ENCODE results near the gene SLC50A1. TPM values are rescaled to one million over a fixed set of nuclear protein-coding genes. Genes with fewer than 3 reads are reported as not detected.
A peak's percentile ranks its signal among the peaks of the same experiment; 100 is the strongest.

SLC50A1 gene
- polyA plus RNA-seq, 6 donors from 2014 or later = 152 to 273 (median 201) TPM

DNA sequence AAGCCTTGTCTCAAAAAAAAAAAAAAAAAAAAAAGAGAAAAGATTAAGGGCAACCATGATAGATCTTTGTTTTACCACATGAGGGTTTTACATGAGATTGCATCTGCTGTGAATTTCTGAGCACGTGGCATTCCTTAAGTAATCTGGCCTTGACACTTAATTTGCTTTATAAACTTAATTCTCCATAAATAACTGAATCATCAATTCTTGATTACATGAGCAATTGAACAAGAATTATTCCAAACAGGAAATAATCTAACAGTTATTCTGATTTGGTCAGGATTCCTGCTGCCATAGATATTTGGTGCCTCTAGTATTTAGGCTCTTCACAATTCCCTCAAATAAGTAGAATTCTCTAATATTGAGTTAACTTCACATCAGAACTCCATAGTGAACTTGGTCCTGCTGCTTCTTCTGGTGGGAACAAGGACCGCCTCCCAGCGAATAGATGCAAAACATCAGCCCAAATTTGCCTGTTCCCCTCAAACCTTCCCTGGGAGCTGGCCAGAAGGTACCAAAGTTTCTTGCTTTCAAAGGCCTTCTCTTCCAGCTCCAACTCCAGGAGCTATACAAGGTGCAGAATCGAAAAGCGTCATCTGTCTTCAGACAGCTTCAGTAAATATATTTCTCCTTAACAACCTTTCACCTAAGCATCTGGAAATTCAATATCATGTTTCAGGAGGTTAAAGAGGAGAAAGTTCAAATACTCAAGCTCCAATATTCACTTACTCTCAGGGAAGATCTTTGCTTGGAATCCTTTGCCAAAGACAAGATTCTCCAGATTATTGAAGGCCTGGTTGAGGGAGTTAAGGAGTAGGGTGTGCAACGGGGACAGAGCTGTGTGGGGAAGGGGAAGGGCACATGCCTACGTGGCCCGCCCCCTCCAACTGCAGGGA, 36.4 kb downstream of the SLC50A1 start:
- Mint-ChIP-seq H3K4me1 (peaks cover 49 to 53% (median 51%) of the 10 kb centered on the region in 3 donors), H3K4me3 (peak overlapping the region; percentile 88 to 100 (median 98)), H3K9me3 (no peaks in the 10 kb centered on the region), H3K27me3 (no peaks in the 10 kb centered on the region), H3K36me3 (peaks cover 5 to 9% of the 10 kb centered on the region in 2 donors), H3K27ac (peak overlapping the region; percentile 94 to 99 (median 98))
- ATAC-seq (ENCODE audit: low read depth in 2 of 2) (peak; percentile 23 to 26), DNase-seq (no peak)

DNA sequence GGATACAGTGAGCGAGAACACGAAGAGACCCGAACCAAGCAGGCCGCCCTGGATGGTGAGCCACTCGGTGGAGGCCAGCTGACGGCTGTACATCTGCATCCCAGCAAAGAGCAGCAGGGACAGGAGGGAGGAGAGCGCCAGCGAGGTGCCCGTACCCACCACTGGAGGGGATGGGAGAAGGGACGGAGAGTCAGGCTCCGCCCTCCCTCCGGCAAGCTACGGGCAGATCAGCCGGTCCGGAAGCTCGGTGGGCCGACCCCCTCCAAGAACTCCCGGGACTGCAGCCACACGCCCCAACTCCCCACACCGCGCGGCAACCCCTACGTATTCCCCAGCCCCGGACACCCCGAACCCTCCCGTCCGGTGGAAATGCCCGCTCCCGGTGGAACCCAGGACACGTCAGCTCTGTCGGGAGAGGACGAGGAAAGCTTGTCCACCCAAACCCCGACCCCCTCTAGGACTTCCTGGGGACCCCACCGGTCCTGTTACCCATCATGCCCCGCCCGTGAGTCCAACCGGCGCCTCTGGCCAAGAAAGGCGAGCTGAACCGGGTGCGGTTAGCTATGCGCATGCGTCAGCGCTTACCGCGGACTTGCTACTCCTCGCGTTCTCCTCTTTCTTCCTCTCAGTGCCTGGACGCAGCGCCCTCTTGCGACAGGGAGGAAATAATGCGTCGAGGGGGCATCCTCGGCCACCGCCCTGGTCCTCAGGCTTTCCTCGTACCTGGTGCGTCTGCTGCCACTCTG, 37.3 kb downstream of the SLC50A1 start, which contains the start of gene KRTCAP2:
TSS of gene KRTCAP2 (minus strand) at position 573 of the 746 bp plus-strand sequence. CDS start at position 493, 80 bp downstream.
- DNase-seq = peak; percentile 91
- Mint-ChIP-seq H3K36me3 (peaks cover 5 to 9% of the 10 kb centered on the region in 2 donors), H3K4me3 (peak within 1 kb of the TSS; percentile 88 to 100 (median 98)), H3K27ac (peak within 1 kb of the TSS; percentile 96 to 99 (median 98)), H3K27me3 (no peaks in the 10 kb centered on the region), H3K9me3 (no peaks in the 10 kb centered on the region), H3K4me1 (peaks cover 42 to 47% (median 42%) of the 10 kb centered on the region in 3 donors)
- peak; percentile 78 for ATAC-seq (ENCODE audit: low read depth in 2 of 2)

DNA sequence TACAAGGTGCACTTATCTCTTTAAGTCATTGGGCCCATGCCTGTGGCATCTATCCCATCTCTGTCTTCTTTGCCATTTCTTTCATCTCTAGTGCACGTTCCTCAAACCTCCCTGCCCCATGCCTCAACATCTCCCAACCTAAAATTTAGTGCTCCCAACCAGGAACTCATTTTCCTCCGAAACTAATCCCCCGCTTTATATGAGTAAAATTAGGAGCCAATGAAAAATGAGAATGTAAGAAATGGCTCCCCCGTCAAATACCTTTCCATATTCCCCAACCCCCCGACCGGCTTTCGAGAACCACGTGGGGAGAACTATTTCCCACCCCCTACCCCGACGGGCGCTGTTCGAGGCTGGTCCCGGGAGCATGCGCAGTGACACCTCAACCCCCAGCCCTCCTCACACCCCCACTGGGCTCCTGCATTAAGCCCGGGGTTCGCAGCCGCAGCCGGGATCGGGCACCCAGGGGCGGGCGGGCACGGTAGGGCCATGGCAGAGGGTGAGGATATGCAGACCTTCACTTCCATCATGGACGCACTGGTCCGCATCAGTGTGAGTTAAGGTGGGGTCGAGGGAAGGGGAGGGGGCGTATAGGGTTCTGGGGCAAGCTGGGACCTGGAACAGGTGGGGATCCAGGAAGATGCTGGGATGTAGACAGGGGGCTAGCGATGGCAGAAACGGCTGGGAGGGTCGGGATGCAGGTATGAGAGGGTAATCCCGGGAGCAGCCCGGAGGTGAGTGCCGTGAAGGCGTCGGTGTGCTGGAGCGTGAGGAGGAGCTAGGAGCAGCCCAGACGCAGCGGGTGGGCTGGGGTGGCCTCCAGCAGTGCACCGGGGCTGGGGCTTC, 38.0 kb downstream of the SLC50A1 start, which contains the start of gene TRIM46:
TSS of gene TRIM46 (plus strand) at position 372 of the 846 bp plus-strand sequence. CDS start at position 490, 118 bp downstream.
- Mint-ChIP-seq H3K4me3 (peak within 1 kb of the TSS; percentile 88 to 100 (median 98)), H3K9me3 (no peaks in the 10 kb centered on the region), H3K27me3 (no peaks in the 10 kb centered on the region), H3K4me1 (peaks cover 41 to 46% (median 41%) of the 10 kb centered on the region in 3 donors), H3K27ac (peak within 1 kb of the TSS; percentile 96 to 99 (median 98)), H3K36me3 (peaks cover 5 to 9% of the 10 kb centered on the region in 2 donors)
- ATAC-seq (ENCODE audit: low read depth in 2 of 2) = peak; percentile 3 to 11
- DNase-seq = no peak

DNA sequence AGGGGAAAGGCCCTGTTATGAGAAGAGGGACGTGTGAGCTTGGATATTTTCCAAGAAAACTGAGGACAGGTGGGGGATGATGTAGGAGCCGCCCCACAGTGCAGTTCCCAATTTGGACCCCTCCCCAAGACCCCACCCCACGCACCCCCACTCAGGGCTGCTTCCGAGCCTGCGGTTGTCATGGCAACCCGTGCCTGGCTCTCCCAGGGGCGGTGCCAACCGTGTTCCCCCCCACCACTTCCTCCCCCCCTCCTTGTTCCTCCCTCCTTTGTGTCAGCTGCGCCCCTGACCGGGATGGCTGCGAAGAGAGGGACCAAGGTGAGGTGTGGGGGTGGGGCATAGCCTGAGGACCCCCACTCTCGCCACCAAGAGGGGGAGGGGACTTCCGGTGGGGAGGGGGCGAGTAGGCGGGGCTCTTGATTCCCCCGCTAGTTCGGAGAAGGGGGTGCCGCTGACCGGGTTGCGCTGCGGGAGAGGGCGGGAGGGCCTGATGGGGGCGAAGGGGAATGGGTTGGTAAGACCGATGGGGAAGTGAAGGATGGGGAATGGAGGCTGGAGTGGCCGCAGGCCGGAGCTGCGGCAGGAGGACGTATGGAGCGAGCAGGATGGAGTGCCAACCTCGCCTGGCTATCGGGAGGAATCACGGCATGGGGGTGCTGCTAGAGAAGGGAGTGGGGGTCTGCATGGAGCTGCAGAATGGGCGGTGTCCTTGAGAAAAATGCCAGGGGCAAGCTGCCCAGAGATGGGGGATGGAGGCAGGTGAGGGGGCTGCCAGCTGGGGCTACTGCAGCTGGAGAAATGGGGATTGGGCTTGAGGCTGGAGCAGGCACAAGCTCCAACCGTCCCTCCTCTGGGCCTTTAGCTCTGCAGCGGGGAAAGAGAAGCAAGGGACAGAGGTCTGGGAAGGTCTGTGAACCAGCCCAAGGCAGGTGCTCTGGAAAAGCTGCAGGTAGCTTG, 39.0 kb downstream of the SLC50A1 start:
- Mint-ChIP-seq H3K4me1 (peaks cover 41 to 46% (median 42%) of the 10 kb centered on the region in 3 donors), H3K36me3 (peaks cover 0 to 2% of the 10 kb centered on the region in 2 donors)

DNA sequence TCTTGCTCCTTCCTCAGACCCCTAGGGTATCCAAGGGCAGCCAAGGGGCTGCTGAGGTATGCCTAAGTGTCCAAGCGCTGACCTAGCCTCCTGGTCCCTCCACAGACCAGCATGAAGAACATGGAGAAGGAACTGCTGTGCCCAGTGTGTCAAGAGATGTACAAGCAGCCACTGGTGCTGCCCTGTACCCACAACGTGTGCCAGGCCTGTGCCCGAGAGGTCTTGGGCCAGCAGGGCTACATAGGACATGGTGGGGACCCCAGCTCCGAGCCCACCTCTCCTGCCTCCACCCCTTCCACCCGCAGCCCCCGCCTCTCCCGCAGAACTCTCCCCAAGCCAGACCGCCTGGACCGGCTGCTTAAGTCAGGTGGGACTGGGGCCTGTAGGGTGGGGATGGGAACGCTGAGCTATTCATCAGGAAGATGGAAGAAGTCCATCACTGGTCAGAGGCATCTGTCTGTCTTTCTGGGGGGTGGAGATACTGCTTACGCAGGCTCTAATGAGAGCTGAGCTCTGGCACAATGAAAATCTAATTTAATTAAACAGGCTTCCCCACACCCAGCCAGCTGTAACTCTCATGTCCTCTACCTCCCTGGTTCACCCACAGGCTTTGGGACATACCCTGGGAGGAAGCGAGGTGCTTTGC, 39.8 kb downstream of the SLC50A1 start:
- ATAC-seq (ENCODE audit: low read depth in 2 of 2) = no peak
- no peak for DNase-seq
- Mint-ChIP-seq H3K9me3 (no peaks in the 10 kb centered on the region), H3K4me3 (peak overlapping the region in 6 of 8 donors; percentile 43 to 97 (median 65)), H3K4me1 (peaks cover 41 to 44% (median 41%) of the 10 kb centered on the region in 3 donors), H3K36me3 (no peaks in the 10 kb centered on the region), H3K27me3 (no peaks in the 10 kb centered on the region), H3K27ac (peak overlapping the region in 1 of 6 donors; percentile 68)

More for the DNA sequence above, 39.0 kb downstream of the SLC50A1 start:
- Mint-ChIP-seq H3K9me3 (no peaks in the 10 kb centered on the region), H3K27me3 (no peaks in the 10 kb centered on the region), H3K27ac (peak overlapping the region in 3 of 6 donors; percentile 57 to 97 (median 66)), H3K4me3 (peak overlapping the region; percentile 88 to 100 (median 98))
- ATAC-seq (ENCODE audit: low read depth in 2 of 2) (no peak), DNase-seq (no peak)

DNA sequence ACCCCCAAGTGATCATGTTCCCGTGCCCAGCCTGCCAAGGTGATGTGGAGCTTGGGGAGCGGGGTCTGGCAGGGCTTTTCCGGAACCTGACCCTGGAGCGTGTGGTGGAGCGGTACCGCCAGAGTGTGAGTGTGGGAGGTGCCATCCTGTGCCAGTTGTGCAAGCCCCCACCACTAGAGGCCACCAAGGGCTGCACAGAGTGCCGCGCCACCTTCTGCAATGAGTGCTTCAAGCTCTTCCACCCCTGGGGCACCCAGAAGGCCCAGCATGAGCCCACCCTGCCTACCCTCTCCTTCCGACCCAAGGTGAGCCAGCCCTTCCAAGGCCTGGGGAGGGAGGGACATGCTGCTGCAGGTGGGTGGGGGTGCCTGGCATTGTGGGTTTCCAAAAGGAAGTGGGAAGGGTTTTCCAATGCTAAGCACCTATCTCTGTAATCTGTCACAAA, 40.3 kb downstream of the SLC50A1 start:
- DNase-seq = no peak
- no peaks in the 10 kb centered on the region for H3K9me3 Mint-ChIP-seq
- H3K4me3 Mint-ChIP-seq = peak overlapping the region in 1 of 8 donors; percentile 76
- ATAC-seq (ENCODE audit: low read depth in 2 of 2) = no peak
- no peaks in the 10 kb centered on the region for H3K36me3 Mint-ChIP-seq
- no peak overlapping the region for H3K27ac Mint-ChIP-seq
- peaks cover 41 to 43% (median 41%) of the 10 kb centered on the region in 3 donors for H3K4me1 Mint-ChIP-seq
- no peaks in the 10 kb centered on the region for H3K27me3 Mint-ChIP-seq

DNA sequence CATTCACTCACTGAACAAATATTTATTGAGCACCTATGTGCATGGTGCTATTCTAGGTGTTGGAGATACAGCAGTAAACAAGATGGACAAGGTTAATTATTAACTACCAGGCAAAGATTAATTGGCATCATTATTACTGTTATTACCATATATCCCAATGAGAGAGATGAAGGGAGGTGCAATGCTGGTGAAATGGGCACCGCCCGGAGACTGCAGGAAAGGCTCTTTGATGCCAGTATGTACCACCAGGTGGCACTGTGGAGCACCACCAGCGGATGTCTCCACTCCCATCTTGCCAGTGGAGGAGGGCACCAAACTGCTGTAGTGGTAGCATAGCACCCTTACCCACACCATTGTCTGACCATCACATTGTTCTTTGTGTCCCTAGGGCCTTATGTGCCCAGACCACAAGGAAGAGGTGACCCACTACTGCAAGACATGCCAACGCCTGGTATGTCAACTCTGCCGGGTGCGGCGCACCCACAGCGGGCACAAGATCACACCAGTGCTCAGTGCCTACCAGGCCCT, 41.0 kb downstream of the SLC50A1 start:
- Mint-ChIP-seq H3K36me3 (no peaks in the 10 kb centered on the region), H3K4me1 (peaks cover 41% of the 10 kb centered on the region in 3 donors), H3K27me3 (no peaks in the 10 kb centered on the region), H3K4me3 (peak overlapping the region in 2 of 8 donors; percentile 32 to 76), H3K9me3 (no peaks in the 10 kb centered on the region), H3K27ac (peak overlapping the region in 1 of 6 donors; percentile 35)
- peak; percentile 75 for DNase-seq
- ATAC-seq (ENCODE audit: low read depth in 2 of 2) = peak; percentile 35 to 52

DNA sequence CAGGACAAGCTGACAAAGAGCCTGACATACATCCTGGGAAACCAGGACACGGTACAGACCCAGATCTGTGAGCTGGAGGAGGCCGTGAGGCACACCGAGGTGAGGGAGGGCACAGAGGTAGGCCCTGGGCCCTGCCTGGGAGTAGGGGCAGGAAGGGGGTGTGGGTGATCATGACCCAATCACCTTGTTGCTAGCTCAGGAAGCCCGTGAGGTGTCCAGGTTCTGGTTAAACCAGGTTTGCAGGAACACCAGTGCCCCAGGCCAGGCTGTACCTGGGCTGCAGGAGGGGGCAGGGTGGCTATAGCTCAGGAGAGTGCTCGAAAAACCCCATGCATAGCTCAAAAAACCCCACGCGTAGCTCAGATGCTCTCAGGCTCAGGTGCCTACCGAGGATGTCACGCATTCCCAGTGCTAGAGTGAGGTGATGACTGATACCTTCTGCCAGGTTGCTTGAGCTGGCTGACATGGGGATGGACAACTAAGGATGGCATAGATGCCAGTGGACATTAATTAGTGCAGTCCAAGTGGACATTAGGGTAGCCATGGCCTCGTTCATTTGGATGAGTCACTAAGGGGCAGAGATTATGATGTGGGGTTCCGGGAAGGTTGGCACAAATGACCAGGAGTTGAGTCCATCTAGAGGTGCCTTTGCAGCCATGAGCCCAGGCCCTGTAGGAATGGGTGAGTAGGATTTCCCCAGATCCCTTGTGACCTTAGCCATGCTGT, 41.7 kb downstream of the SLC50A1 start:
- Mint-ChIP-seq H3K9me3 (no peaks in the 10 kb centered on the region), H3K4me3 (peak overlapping the region in 1 of 8 donors; percentile 76), H3K27me3 (no peaks in the 10 kb centered on the region), H3K36me3 (no peaks in the 10 kb centered on the region), H3K4me1 (peaks cover 33 to 37% (median 35%) of the 10 kb centered on the region in 3 donors), H3K27ac (no peak overlapping the region)
- DNase-seq = no peak
- ATAC-seq (ENCODE audit: low read depth in 2 of 2) = no peak

DNA sequence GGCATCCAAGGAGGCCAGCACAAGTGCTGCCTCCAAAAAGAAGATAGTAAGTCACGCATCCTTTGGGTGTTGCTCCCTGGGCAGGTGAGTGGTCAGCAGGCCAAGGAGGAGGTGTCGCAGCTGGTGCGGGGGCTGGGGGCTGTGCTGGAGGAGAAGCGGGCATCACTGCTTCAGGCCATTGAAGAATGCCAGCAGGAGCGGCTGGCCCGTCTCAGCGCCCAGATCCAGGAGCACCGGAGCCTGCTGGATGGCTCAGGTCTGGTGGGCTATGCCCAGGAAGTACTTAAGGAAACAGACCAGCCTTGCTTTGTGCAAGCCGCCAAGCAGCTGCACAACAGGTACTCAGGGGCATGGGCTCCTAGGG, 42.2 kb downstream of the SLC50A1 start:
- Mint-ChIP-seq H3K27me3 (no peaks in the 10 kb centered on the region), H3K27ac (no peak overlapping the region), H3K9me3 (no peaks in the 10 kb centered on the region), H3K36me3 (no peaks in the 10 kb centered on the region), H3K4me1 (peaks cover 30 to 34% (median 30%) of the 10 kb centered on the region in 3 donors), H3K4me3 (no peak overlapping the region)
- DNase-seq (no peak), ATAC-seq (ENCODE audit: low read depth in 2 of 2) (no peak)

DNA sequence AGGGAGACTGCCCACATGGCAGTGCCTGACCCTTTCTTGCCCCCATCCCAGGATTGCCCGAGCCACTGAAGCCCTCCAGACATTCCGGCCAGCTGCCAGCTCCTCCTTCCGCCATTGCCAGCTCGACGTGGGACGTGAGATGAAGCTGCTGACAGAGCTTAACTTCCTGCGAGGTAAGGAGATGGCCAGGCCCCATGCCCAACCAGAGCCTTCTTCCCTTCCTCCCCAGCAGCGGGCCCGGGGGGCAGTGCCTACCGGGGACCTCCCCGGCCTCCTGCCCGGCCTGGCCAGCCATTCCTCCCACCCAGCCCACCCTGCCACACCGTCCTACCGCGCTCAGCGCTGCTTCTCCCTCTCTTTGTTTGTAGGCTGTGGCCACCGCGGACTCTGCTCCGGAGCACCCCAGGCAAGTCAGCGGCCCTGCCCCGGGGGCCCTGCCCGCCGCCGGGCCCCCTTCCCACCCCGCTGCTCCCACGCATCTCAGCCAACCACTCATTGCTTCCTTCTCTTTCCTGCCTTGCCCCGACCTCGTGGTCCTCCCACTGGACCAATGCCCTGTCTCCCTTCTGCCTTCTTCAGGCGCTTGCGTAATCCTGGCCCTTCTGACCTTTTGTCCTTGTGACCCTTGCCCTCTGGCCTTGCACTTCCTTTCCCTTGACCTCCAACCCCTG, 42.9 kb downstream of the SLC50A1 start:
- peak overlapping the region in 2 of 6 donors; percentile 63 to 67 for H3K27ac Mint-ChIP-seq
- no peak for ATAC-seq (ENCODE audit: low read depth in 2 of 2)

More for the DNA sequence above, 42.9 kb downstream of the SLC50A1 start:
- no peaks in the 10 kb centered on the region for H3K9me3 Mint-ChIP-seq
- no peak for DNase-seq
- no peaks in the 10 kb centered on the region for H3K27me3 Mint-ChIP-seq
- no peaks in the 10 kb centered on the region for H3K36me3 Mint-ChIP-seq
- peaks cover 27 to 33% (median 28%) of the 10 kb centered on the region in 3 donors for H3K4me1 Mint-ChIP-seq
- H3K4me3 Mint-ChIP-seq = no peak overlapping the region
